HG03521 (cell line): Measurements from ENCODE around the gene NAA10.

Experiments used
- ATAC-seq: cut with Tn5 transposase; IDR thresholded peaks from one replicate; pipeline ENCODE4 v1.9.1; 2021; ENCODE audit warnings: mild to moderate bottlenecking, moderate library complexity; ENCODE audit not compliant: unreplicated experiment

NAA10 gene

DNA sequence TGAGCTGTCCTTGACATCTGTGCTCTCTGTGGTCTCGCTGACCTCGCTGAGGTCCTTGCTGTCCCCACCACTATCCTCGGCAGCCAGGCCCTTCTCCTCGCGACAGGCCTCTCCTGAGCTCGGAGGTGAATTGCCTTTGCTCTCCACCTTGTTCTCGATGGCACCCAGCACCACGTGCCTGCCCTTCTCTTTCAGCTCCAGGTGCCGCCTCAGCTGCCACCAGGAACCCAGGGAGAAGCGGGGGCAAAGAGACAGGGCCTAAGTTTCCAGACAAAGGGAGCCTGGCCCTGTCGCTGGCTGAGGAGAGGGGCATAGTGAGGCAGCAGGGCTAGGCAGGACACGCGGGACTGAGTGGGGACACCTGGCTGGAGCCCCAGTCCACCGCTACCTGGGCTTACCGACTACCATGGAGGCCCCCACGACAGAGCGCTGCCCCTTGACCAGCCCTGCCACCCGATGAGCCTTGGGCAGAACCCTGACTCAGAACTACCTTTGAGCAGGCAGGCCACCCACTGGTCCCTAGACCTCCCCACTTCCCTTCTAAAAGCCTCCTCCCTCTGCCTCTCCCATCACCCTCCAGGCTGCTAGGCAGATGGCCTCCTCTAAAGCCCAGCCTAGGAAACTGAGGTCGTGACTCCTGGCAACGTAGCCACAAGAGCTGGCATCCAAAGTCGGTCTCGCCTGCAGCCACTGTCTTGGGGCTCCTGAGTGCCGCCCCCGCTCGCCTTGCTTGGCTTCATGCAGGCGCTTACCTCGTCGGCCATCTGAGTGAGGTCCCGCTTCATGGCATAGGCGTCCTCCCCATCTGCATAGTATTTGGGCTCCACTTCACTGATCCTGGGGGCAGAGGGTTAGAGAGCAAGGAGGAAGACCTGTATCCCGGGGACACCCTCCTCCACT lies 4.6 kb downstream of the NAA10 start:
- ATAC-seq = no peak

DNA sequence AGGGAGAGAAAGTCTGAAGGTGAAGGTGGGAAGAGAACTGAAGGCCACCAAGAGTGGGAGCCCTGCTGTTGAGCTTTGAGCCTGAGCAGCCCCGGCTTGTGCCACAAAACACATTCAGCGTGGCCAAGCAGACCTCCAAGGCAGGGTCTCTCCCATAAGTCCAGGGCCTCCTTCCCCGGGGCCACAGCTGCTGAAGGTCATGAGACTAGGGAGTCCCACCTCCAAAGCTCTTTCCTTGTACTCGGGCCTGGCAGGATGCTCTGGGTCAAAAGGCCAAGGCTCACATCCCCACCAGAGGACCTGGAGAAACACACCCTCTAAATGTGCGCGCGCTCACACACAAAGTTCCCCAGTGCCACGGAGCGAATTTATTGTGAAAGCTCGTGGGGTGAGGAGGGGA lies 5.3 kb downstream of the NAA10 start:
- ATAC-seq = no peak

DNA sequence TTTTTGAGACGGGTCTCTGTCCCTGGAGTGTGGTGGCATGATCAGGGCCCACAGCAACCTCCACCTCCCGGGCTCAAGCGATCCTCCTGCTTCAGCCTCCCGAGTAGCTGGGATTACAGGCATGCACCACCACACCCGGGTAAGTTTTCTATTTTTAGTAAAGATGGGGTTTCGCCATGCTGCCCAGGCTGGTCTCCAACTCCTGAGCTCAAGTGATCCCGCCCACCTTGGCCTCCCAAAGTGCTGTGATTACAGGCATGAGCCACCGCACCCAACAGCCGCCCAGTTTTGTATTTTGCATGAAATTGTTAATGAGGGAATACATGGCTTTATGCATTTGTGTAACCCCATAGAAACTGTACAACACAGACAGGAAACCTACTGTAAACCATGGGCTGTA lies 6.0 kb downstream of the NAA10 start:
- ATAC-seq = no peak

DNA sequence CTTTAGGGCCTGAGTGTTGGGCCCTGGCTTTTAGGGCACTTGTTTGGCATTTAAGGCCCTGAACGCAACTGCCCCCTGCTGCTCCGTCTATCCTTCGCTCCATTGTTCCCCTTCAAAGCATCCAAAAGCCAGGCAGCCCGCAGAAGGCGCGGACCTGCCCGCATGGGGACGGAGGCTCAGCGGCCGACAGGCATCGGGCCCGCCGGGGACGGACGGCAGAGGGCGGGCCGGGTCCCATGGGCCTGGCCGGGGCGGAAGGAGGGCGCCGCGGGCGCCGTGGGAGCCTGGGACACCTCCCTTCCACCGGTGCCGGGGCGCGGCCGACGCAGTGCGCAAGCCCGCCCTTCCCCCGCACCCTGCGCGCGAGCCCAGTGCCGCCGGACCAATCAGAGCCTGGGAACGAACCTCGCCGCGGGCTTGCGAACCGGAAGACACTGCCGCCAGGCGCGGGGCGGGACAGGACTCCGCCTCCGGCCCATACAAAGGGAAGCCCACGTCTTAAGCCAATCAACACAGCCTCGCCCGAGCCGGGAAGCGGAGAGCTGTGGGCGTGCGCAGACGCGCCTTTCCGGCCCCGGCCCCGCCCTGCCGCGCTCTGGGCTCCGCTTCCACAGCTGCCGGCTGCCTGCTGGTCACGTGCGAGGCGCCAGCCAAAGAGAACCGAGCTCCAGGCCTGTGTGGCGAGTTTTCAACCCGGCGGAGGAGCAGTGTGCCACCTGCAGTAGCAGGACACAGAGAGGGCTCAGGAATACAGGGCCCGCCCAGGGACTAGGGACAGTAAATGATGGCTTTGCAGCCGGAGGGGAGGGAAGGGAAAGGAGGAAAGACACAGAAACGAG lies 6.7 kb downstream of the NAA10 start:
- ATAC-seq = peak; percentile 70

DNA sequence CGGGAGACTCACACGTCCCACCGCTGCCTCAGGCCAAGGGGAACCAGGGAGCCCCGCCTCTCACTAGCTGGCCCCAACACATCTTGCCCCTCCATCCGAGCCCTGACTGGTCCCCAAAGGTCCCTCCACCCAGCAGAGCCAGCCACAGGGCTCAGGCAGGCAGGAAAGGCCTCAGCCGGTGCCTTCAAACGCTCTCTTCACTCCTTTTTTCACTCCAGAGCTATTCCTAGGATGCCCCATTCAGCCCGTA lies 7.2 kb downstream of the NAA10 start:
- no peak for ATAC-seq

DNA sequence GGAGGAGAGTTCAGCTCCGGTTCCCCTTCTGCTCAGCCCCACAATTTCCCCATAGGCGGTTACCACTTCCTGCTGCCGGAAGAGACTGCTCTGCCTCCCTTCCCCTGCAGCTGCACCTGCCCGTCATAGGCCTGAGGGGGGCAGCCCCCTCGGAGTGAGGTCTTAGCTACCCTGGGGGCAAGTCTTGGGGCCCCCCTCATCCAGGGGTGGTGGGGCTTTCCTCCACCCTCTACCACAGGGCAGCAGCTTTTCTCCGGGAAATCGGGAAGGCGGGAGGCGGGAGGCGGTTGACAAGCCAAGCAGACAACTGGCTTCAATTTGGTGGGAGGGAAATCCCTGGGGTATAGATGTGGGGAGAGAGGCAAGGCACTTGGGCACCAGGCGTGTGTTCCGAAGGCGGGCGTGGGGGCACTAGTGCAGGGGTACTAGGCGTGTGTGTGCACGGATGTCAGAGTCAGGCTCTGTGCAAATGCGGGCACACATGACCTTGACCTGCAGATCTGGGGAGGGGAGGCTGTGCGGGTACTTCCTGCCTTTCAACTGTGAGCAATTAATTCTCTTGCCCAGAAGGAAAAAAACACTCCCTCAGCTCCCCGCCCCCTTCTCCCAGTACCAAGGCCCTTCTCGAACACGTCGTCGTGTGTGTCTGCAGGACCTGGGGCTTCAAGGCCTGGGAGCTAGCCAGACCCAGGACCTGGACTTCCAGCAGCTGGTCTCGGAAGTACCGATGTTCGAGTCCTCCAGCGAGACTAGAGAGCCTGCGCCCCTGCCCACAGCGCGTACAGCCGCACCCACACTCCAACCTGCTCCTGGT lies 7.8 kb downstream of the NAA10 start:
- peak; percentile 34 for ATAC-seq

DNA sequence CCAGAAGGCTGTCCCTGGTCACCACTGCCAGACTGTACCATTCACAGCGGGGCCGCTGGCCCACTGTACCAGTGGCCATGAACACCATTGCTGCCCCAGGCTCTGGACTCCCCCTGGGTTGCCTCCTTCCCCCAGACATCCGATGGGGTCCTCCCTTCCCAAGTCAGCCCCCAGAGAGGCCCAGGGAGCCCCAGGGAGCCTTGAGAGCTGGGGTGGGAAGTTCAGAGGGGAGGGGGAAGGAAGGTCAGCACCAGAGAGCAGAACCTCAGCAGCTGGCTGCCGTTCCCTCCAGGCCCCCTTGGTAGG lies 8.3 kb downstream of the NAA10 start:
- no peak for ATAC-seq

DNA sequence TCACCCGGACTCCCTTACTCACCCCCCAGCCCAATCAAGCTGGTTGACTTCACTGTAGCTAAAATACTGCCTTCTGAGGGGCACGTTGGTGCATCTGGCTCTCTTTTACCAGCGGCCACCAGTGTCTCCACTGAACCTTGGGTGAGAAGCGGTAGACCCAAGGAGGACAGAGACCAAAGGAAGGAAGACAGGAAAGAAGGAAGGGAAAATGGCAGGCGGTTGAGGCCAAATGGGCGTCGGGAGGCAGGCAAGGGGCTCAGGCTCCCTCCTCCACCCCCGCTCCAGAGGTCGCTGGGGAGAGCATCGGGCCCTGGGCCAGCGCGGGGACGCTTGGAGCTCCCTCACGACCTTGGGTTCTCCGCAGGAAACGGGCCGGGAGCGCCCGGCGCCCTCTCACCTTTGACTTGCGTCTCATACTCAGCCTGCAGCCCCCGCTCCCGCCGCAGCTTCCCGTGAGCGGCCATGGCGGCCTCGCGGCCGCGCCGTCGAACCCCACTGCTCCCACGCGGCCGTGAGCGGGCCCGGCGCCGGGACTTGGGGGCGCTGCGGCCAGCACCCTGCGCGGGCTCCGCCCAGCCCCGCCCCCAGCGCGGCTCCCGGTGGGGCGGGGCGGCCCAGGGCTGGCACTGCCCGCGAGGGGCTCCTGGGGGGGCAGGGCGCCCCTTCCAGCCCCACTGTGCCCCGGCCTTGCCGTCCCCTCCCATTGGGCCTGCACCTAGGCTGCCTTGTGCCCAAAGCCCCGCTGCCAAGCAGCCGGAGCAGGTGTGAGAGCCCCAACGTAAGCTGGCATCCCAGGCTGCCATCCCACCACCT lies 8.9 kb downstream of the NAA10 start, which contains the start of gene ARHGAP4:
TSS of gene ARHGAP4 (minus strand) at position 526 of the 813 bp plus-strand sequence. CDS start at position 464, 62 bp downstream.
- no peak for ATAC-seq

DNA sequence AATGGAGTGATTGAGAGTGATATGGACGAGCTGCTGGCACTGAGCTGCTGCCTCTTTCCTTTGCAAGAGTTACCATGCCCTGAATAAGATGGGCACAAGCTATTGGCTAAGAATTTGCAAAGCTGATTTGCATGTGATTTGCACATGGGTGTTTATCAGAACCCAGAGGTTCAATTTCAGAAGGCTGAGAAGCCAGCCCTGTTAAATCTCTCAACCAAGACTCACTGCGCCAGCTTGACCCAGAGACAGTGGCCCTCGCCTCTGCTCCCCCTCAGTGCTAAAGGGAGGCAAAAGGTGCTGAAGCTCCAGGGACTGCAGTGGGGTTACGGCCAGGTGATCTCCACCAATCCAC lies 9.5 kb downstream of the NAA10 start:
- no peak for ATAC-seq

DNA sequence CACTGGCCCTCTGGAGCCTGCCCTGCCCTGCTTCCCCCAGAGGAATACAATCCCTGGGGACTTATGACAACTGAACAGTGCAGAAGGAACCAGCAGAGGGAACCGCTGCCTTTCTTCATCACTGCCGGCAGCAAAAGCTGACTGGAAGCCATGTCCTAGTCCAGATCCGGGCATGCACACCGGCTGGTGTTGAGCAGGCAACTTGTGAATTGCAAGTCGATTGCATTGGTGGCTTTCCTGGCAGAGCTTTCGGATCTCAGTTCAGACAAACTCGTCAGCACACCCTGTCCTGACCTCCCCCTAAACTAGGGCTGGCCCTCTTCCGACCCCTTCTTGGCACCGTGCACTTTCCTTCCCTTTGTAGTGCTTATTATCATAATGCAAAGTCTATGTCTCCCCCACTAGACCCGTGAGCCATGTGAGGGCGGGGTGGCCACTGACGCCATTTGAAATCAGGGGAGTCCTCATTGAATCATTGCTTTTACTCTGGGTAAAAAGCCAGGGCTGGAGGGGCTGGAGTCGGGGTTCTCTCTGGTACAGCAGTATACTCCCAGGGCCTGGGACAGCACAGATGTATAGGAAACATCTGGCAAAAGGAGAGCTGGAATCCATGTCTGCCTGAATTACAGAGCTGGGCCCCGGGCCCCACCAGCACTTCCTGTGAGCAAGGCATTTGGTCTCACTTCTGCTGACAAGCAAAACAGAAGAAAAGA lies 10.5 kb downstream of the NAA10 start:
- no peak for ATAC-seq

DNA sequence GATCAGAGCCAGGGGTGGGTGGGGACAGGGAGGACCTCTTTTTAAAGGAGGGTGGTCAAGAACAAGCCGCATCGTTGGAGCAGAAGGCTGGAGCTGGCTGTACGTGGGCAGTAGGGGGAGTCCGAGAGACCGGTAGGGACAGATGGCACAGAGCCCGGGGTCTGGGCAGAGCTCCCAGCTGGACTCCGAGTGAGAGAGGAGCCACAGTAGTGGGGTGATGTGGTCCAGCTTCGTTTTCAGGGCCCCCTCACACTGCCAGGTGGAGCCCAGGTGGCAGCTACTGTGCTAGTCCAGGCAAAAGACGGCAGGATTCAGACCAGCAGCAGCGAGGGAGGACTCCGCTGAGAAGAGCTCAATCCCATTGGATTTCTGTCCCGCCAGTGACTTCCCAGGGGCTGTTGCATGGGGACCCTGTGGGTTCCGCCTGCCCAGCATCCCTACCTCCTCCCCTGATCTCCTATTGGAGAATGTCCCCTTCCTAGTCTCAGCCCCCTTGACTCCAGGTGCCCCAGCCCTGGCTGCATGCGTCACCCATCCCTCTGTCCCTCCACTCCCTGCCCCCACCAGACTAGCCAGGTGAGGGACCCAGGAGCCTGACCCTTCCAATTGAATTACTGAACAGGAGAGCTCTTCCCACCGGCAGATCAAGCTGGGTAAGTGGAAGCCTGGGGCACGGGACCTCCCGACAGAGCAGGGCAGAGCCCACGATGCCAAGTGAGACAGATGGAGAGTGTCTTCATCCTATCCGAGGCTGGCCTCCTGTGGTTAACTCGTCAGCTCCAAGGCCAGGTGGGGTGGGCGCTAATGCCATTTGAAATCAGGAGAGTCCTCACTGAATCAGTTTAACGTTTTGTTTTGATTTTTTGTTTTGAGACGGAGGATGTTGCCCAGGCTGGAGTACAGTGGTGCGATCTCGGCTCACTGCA lies 11.6 kb downstream of the NAA10 start:
- no peak for ATAC-seq

DNA sequence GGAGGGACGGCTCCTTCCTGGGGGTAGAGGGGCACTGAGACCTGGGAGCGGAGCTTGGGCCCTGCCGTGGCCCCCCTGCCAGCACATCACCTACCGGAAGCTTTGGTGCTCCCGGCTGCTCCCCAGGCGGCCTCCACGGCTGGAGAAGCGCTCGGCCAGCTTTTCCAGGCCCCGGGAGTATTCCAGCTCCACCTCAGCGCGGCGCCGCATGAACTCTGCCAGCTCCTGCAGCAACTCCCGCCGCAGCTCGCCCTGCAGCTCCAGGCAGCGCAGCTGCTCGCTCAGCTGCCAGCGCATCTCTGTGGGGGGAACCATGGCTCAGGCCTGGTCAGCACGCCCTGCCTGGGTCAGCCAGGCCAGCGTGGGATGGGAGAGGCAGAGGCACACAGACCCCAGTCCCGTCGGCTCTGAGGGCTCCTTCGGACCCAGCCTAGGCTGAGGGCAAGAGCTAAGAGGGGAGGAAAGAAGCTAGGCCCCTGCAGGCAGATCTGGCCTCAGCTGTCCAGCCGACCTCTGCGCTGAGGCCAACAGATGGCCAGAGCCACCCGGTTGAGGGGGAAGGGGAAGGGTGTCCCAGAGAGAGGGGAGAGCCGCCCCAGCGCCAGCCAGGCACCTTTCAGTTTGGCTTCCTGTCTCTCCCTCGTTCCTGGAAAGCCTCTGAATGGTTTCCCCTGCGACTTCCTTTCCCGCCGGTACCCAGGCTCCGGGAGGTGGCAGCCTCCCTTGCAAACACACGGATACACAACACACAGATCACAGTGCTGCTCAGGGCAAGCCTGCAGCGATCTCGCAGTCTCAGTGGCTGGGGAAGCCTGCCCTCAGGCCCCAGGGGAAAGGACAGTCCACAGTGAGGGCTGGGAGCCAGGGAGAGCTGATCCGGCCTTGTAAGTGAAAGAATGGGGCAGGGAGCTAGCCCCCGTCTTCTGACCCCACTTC lies 13.1 kb downstream of the NAA10 start:
- ATAC-seq = no peak

DNA sequence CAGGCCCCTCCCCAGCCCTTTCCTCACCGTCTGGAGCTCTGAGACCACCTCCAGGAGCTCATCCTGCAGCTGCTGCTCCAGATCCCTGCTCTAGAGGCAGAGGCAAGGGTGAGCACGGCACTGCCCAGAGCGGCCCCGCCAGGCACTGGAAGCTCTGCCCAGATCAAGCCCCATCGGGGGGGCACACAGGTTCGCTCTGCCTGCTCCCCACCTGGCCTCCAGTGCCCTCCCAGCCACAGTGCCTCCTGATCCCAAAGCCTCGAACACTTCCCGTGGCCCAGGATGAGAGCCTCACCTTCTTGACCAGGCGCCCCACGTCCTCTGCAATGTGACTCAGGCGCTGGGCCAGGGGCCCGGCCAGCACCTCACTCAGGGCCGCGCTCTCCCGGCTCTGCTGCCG lies 13.8 kb downstream of the NAA10 start:
- no peak for ATAC-seq

DNA sequence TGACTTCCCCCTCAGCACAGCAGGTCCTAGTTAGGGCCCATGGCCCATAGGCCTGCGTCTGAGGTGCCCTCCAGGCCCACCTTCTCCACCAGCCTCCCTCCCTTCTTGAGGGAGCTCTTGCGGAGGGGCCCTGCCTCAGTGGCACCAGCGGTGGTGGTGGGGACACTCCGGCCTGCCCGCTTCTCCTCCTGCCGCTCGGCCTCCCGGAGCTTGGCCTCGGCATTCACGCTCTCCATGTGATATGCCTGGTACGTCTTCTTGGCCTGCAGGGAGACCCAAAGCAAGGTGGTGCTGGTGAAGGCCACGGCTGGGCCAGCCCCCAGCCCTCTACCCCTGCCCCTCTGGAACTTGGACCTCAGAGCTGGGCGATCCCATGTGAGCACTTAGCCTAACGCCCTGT lies 14.3 kb downstream of the NAA10 start:
- no peak for ATAC-seq

DNA sequence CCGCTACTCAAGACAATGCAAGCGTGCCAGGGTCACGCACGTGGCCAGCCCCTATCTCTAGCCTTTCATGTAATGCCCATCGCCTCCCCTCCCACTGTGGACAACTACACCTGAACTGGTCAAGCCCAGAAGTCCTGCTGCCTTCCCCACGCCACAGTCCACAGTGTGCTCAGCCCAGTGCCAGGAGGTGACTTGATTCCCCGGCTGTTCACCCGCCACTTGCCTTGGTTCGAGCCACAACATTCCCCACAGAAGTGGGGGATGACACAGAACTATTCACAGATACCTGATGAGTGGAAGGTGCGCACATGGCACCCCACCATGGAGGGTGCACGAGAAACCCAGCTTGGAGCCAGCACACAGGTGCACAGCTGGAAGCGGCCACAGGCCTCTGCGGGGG lies 15.6 kb downstream of the NAA10 start:
- ATAC-seq = no peak

DNA sequence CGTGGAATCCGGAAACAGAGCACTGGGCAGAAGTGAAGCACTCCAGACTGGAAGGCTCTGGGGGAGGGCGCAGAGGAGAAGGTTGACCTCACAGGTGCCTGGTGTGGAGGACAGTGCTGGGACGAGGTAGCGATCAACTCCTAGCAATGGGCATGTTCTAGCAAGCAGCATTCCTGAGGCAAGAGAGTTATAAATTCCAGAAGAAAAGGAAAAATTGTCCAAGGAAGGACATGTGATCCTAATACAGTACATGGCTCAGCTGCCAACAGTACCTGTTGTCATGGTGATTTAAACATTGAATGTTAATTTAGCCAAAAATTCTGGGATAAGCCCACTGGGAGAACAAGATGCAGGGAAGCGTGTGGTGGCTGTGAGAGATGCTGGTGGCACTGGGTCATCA lies 17.0 kb downstream of the NAA10 start:
- ATAC-seq = no peak

DNA sequence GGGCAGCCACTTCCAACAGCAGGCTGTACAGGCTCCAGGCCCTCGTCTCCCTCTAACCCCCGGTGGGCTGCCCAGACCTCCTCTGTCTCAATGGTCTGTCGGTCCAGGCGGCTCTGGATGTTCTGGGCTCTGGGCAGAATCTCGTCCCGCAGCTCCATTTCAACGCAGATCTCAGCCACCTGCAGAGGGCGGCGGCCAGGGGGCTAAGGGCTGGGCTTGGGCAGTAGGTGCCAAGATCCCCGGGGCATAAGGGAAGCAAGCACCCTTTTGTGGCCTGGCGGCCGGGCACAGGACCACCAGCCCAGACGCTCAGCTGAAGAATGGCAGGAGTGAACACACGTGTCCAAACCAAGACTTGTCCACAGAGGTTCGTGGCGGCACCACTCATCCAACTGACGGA lies 21.1 kb downstream of the NAA10 start:
- ATAC-seq = no peak

DNA sequence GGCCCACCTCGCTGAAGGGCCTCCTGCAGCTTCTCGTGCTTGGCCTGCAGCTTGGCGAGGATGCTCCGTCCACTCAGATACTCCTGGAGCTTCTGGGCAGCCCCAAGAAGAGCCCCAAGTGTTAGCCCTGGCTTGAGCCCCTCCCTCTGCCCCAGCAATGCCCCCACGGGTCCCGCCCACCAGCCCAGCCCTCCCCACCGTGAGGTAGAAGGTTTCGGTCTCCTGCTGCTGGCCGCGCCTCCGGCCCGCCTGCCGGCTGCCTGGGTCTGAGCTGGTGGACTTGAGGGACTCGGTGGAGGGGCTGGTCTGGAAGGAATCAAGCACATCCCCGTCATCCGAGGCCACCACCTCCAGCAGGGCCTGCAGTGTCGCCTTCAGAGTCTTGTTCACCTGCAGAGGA lies 21.6 kb downstream of the NAA10 start:
- ATAC-seq = no peak
